Keratinocyte (primary cell): ENCODE results near the gene ITGA11. TPM values are rescaled to one million over a fixed set of nuclear protein-coding genes. Genes with fewer than 3 reads are reported as not detected.

Experiments
- DNase-seq: peaks from one replicate; pipeline ENCODE4 v3.0.0-alpha.2; 2011; ENCODE audit warnings: low read depth, missing footprints, low spot score
- FAIRE-seq: peaks from 2 replicates; lab custom pipeline; 2011; peaks lifted over from hg19 to GRCh38; lab: Jason Lieb, UNC
- H2AFZ ChIP-seq: 2 replicates; pipeline ENCODE4 v1.6.0; 2012; ENCODE audit warnings: low read length, control low read depth, inconsistent platforms; ENCODE audit not compliant: control insufficient read depth
- H3K27ac ChIP-seq: 2 replicates; pipeline ENCODE4 v1.5.1; 2011; ENCODE audit warnings: low read length; ENCODE audit not compliant: control insufficient read depth, insufficient read depth
- H3K27me3 ChIP-seq: 3 replicates; pipeline ENCODE4 v1.6.0; 2011; ENCODE audit warnings: low read length; ENCODE audit not compliant: control insufficient read depth, insufficient read depth; ENCODE audit errors: extremely low read depth
- H3K36me3 ChIP-seq, 2 experiments: 2 replicates in 1 of 2; 3 replicates in 1 of 2; pipeline ENCODE4 v1.5.1; 2011; ENCODE audit warnings: low read length in 2 of 2, mild to moderate bottlenecking in 1 of 2; ENCODE audit not compliant: control insufficient read depth in 2 of 2, insufficient read depth in 2 of 2; ENCODE audit errors: extremely low read depth in 1 of 2
- H3K4me1 ChIP-seq: 3 replicates; pipeline ENCODE4 v1.5.1; 2011; ENCODE audit warnings: low read length; ENCODE audit not compliant: control insufficient read depth, insufficient read depth; ENCODE audit errors: extremely low read depth
- H3K4me2 ChIP-seq: 3 replicates; pipeline ENCODE4 v1.6.0; 2011; ENCODE audit warnings: low read depth, low read length; ENCODE audit not compliant: control insufficient read depth, insufficient read depth; ENCODE audit errors: extremely low read depth
- H3K4me3 ChIP-seq, 3 experiments: fragments of 200-600 bp in 1 of 3; sonication (generic) in 1 of 3; 2 replicates in 2 of 3; 3 replicates in 1 of 3; pipeline ENCODE4 v1.5.1; 2011 to 2016; ENCODE audit warnings: low read length in 3 of 3, mild to moderate bottlenecking in 3 of 3, control low read depth in 2 of 3, inconsistent platforms in 1 of 3, low read depth in 1 of 3, mixed read lengths in 1 of 3, mixed run types in 1 of 3, moderate library complexity in 1 of 3; ENCODE audit not compliant: control insufficient read depth in 2 of 3, insufficient read depth in 2 of 3; ENCODE audit errors: extremely low read depth in 1 of 3
- H3K79me2 ChIP-seq: 2 replicates; pipeline ENCODE4 v1.6.0; 2012; ENCODE audit warnings: low read length; ENCODE audit not compliant: control insufficient read depth, insufficient read depth
- H3K9ac ChIP-seq: 3 replicates; pipeline ENCODE4 v1.6.0; 2011; ENCODE audit warnings: low read length; ENCODE audit not compliant: control insufficient read depth, insufficient read depth; ENCODE audit errors: extremely low read depth
- H3K9me1 ChIP-seq: 3 replicates; pipeline ENCODE4 v1.6.0; 2011; ENCODE audit warnings: low read length; ENCODE audit not compliant: control insufficient read depth, insufficient read depth; ENCODE audit errors: extremely low read depth
- H3K9me3 ChIP-seq: 2 replicates; pipeline ENCODE4 v1.5.1; 2012; ENCODE audit warnings: low read depth, low read length; ENCODE audit not compliant: control insufficient read depth
- H4K20me1 ChIP-seq: 3 replicates; pipeline ENCODE4 v1.6.0; 2011; ENCODE audit warnings: low read length; ENCODE audit not compliant: control insufficient read depth, insufficient read depth; ENCODE audit errors: extremely low read depth
- CTCF ChIP-seq, 3 experiments: IDR thresholded peaks in 1 of 3; conservative IDR thresholded peaks in 1 of 3; optimal IDR thresholded peaks in 1 of 3; 2 replicates in 2 of 3; 3 replicates in 1 of 3; pipeline versions ENCODE3 to v1.5.1; 2011; ENCODE audit warnings: low read length in 3 of 3, mild to moderate bottlenecking in 3 of 3, moderate library complexity in 2 of 3, control low read depth in 1 of 3, inconsistent platforms in 1 of 3; ENCODE audit not compliant: insufficient read depth in 2 of 3; ENCODE audit errors: extremely low read depth in 1 of 3
- EZH2 ChIP-seq: IDR thresholded peaks from one replicate; pipeline ENCODE4 v1.6.1; 2012; ENCODE audit warnings: inconsistent platforms, mild to moderate bottlenecking, low read length, moderate library complexity
- dilution Hi-C: fragments of 300-500 bp; cut with MboI; formaldehyde crosslinking; loops from one replicate; pipeline ENCODE4 v1.7.0; 2020; ENCODE audit warnings: low sequenced_read_pairs; ENCODE audit not compliant: extremely low pct_ligation_motif_present
- polyA plus RNA-seq, 5 experiments: library from polyadenylated mRNA; depleted of rRNA in 3 of 5; stranded (reverse) in 3 of 5; stranded (forward) in 1 of 5; unstranded in 1 of 5; fragments of >200 nt; gene quantifications; 1 replicate in 1 of 5; 2 replicates in 3 of 5; 3 replicates in 1 of 5; pipeline versions ENCODE4 v1.2.1 to v1.2.3, GENCODE V29; 2011 to 2012; ENCODE audit warnings: missing spikeins in 2 of 5, low read depth in 1 of 5, low replicate concordance in 1 of 5

ITGA11 gene
- polyA plus RNA-seq, 1 donor (not counting 4 experiments of a cell fraction or from before 2014, with no cell fraction given): not detected

GRCh38 chr15:68382286-68383007 is 49.5 kb downstream of the ITGA11 start:
- no peak overlapping the region for H3K4me3 ChIP-seq
- H2AFZ ChIP-seq: no peak overlapping the region
- no peaks in the 10 kb centered on the region for H4K20me1 ChIP-seq
- H3K9me1 ChIP-seq: no peaks in the 10 kb centered on the region
- no peaks in the 10 kb centered on the region for H3K79me2 ChIP-seq
- dilution Hi-C loops: no loop called here
- no peak for TF ChIP-seq CTCF (optimal IDR thresholded peaks at IDR 0.05 in 1 of 3, IDR thresholded peaks at IDR 0.05 in 1 of 3, conservative IDR thresholded peaks at IDR 0.05 in 1 of 3; ENCODE audit: extremely low read depth in 1 of 3, insufficient read depth in 2 of 3, low read length in 3 of 3)
- TF ChIP-seq EZH2: no peak
- no peak overlapping the region for H3K4me2 ChIP-seq
- H3K27ac ChIP-seq: no peak overlapping the region
- H3K36me3 ChIP-seq: no peaks in the 10 kb centered on the region
- H3K9me3 ChIP-seq: no peaks in the 10 kb centered on the region
- no peak overlapping the region for H3K9ac ChIP-seq
- H3K4me1 ChIP-seq: peaks cover 9% of the 10 kb centered on the region
- no peak for DNase-seq
- peaks cover 19% of the 10 kb centered on the region for H3K27me3 ChIP-seq
- no peak for FAIRE-seq

GRCh38 chr15:68380456-68380855 is 51.5 kb downstream of the ITGA11 start:
- no peaks in the 10 kb centered on the region for H3K79me2 ChIP-seq
- FAIRE-seq (no peak), DNase-seq (no peak)
- H3K4me2 ChIP-seq: no peak overlapping the region
- H3K9me3 ChIP-seq: no peaks in the 10 kb centered on the region
- no peak overlapping the region for H3K9ac ChIP-seq
- no peak for TF ChIP-seq EZH2
- no peak for TF ChIP-seq CTCF (optimal IDR thresholded peaks at IDR 0.05 in 1 of 3, IDR thresholded peaks at IDR 0.05 in 1 of 3, conservative IDR thresholded peaks at IDR 0.05 in 1 of 3; ENCODE audit: extremely low read depth in 1 of 3, insufficient read depth in 2 of 3, low read length in 3 of 3)
- no peak overlapping the region for H2AFZ ChIP-seq
- H3K27me3 ChIP-seq: peaks cover 8% of the 10 kb centered on the region
- H3K36me3 ChIP-seq: no peaks in the 10 kb centered on the region
- H3K9me1 ChIP-seq: no peaks in the 10 kb centered on the region
- H3K4me3 ChIP-seq: no peak overlapping the region
- H3K4me1 ChIP-seq: peaks cover 9% of the 10 kb centered on the region
- dilution Hi-C loops: no loop called here
- H4K20me1 ChIP-seq: no peaks in the 10 kb centered on the region
- H3K27ac ChIP-seq: no peak overlapping the region
